Ishikawa (cell line): ENCODE data around the gene TMC5.

Experiments
- CEBPB ChIP-seq: IDR thresholded peaks from 2 replicates; pipeline ENCODE4 v1.6.1; 2012
- CREB1 ChIP-seq: IDR thresholded peaks from 2 replicates; pipeline ENCODE4 v1.6.1; 2012; ENCODE audit warnings: low read depth
- EGR1 ChIP-seq: IDR thresholded peaks from 2 replicates; pipeline ENCODE4 v1.6.1; 2012
- EP300 ChIP-seq: IDR thresholded peaks from 2 replicates; pipeline ENCODE4 v1.6.1; 2012; ENCODE audit warnings: borderline replicate concordance
- FOXM1 ChIP-seq: IDR thresholded peaks from 2 replicates; pipeline ENCODE4 v1.6.1; 2012; ENCODE audit warnings: low read depth, borderline replicate concordance
- MAX ChIP-seq: IDR thresholded peaks from 2 replicates; pipeline ENCODE4 v1.6.1; 2012
- NFIC ChIP-seq: IDR thresholded peaks from 2 replicates; pipeline ENCODE4 v1.6.1; 2012
- RAD21 ChIP-seq: IDR thresholded peaks from 2 replicates; pipeline ENCODE4 v1.6.1; 2012; ENCODE audit warnings: low read depth
- TAF1 ChIP-seq: IDR thresholded peaks from 2 replicates; pipeline ENCODE4 v1.6.1; 2012; ENCODE audit warnings: low read depth, mild to moderate bottlenecking
- TCF12 ChIP-seq: IDR thresholded peaks from 2 replicates; pipeline ENCODE4 v1.6.1; 2012; ENCODE audit warnings: low read depth
- TEAD4 ChIP-seq: IDR thresholded peaks from 2 replicates; pipeline ENCODE4 v1.6.1; 2012
- YY1 ChIP-seq: IDR thresholded peaks from 2 replicates; pipeline ENCODE4 v1.6.1; 2012; ENCODE audit warnings: low read depth
- ZBTB7A ChIP-seq: IDR thresholded peaks from 2 replicates; pipeline ENCODE4 v1.6.1; 2012; ENCODE audit warnings: low read depth
- TF ChIP-seq, protein P1 (sequence below): IDR thresholded peaks from 2 replicates; pipeline ENCODE4 v1.6.1; 2012
- TF ChIP-seq, protein P2 (sequence below): IDR thresholded peaks from 2 replicates; pipeline ENCODE4 v1.6.1; 2012; ENCODE audit warnings: low read depth, mild to moderate bottlenecking

The TMC5 gene

GRCh38 chr16:19522760-19523159, 105.1 kb downstream of the TMC5 start:
- TF ChIP-seq CREB1 (no peak), ZBTB7A (no peak), MAX (no peak), CEBPB (no peak), RAD21 (no peak), EP300 (no peak), TCF12 (no peak), YY1 (no peak), TEAD4 (no peak), EGR1 (no peak), NFIC (no peak), FOXM1 (no peak), TAF1 (no peak)
- TF ChIP-seq, protein P1, sequence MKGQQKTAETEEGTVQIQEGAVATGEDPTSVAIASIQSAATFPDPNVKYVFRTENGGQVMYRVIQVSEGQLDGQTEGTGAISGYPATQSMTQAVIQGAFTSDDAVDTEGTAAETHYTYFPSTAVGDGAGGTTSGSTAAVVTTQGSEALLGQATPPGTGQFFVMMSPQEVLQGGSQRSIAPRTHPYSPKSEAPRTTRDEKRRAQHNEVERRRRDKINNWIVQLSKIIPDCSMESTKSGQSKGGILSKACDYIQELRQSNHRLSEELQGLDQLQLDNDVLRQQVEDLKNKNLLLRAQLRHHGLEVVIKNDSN: no peak
- TF ChIP-seq, protein P2, sequence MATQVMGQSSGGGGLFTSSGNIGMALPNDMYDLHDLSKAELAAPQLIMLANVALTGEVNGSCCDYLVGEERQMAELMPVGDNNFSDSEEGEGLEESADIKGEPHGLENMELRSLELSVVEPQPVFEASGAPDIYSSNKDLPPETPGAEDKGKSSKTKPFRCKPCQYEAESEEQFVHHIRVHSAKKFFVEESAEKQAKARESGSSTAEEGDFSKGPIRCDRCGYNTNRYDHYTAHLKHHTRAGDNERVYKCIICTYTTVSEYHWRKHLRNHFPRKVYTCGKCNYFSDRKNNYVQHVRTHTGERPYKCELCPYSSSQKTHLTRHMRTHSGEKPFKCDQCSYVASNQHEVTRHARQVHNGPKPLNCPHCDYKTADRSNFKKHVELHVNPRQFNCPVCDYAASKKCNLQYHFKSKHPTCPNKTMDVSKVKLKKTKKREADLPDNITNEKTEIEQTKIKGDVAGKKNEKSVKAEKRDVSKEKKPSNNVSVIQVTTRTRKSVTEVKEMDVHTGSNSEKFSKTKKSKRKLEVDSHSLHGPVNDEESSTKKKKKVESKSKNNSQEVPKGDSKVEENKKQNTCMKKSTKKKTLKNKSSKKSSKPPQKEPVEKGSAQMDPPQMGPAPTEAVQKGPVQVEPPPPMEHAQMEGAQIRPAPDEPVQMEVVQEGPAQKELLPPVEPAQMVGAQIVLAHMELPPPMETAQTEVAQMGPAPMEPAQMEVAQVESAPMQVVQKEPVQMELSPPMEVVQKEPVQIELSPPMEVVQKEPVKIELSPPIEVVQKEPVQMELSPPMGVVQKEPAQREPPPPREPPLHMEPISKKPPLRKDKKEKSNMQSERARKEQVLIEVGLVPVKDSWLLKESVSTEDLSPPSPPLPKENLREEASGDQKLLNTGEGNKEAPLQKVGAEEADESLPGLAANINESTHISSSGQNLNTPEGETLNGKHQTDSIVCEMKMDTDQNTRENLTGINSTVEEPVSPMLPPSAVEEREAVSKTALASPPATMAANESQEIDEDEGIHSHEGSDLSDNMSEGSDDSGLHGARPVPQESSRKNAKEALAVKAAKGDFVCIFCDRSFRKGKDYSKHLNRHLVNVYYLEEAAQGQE: no peak

DNA sequence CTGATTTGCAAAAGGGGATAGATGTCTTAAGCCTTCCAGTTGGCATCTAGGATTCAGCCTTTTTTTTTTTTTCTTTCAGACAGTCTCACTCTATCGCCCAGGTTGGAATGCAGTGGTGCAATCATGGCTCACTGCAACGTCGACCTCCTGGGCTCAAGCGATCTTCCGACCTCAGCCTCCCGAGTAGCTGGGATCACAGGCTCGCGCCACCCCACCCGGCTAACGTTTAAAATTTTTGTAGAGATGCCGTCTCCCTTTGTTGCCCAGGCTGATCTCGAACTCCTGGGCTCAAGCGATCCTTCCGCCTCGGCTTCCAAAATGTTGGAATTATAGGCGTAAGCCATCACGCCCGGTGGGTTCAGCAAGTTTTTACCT, 105.5 kb downstream of the TMC5 start:
- TF ChIP-seq TAF1 (no peak), RAD21 (no peak), ZBTB7A (no peak), EGR1 (no peak), TCF12 (no peak)
- TF ChIP-seq, protein P1: no peak

DNA sequence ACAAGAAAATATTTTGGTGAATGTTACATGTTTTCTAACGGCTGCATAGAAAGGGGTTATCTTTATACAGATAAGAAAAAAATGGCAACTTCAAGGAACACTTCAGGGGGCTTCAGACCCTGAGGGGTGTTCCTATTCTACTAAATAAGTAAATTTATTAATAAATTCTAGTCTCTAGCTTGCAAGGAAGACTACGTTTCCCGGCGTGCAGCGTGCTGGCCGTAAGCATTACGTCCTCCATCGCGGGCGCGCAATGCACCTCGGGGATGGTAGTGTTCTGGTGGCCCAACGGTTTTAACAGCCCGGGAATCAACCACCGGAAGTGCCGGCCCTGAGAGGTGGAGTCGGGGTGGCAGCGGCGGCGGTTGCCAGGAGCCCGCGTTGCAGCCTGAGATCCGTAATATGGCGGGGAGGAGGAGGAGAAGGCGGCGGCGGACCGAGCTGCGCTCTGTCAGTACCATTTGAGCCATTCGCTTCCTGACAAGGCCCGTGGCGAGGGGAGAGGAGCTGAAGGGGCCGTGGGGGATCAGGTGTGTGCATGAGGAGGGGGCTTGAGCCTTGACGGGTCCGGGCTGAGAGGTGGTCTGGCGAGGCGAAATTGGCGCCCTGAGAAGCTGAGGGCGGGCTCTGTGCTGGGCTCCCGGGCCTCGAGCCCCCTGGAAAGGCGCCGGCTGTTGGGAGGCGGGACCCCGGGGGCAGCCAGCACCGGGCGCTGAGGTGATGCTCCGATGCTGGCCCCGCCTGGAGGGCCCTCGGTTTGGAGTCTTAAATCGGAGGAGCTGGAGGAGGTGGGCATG, 106.1 kb downstream of the TMC5 start, which contains the start of gene CCP110:
CCP110 (plus strand) TSS at position 384 of the 797 bp plus-strand sequence. CDS start 3,940 bp downstream, outside the sequence.
- TF ChIP-seq ZBTB7A (peak; percentile 22; the same call in 1 of the 2 replicates), MAX (no peak; the same call in 1 of the 2 replicates), RAD21 (no peak), EGR1 (no peak), EP300 (no peak), TCF12 (no peak), NFIC (no peak), CREB1 (peak; percentile 94), TAF1 (peak; percentile 76), TEAD4 (0 out of 2 replicates have a peak, but pooled peaks have one; percentile 6), FOXM1 (no peak), CEBPB (no peak), YY1 (peak; percentile 88)
- TF ChIP-seq, protein P1: 0 out of 2 replicates have a peak, but pooled peaks have one; percentile 15
- TF ChIP-seq, protein P2: no peak

- TF ChIP-seq EGR1: no peak
- no peak for TF ChIP-seq MAX
- TF ChIP-seq, protein P1: no peak
- TF ChIP-seq EP300: no peak
- no peak; the same call in 1 of the 2 replicates for TF ChIP-seq ZBTB7A
- no peak for TF ChIP-seq RAD21
- no peak for TF ChIP-seq NFIC
- no peak for TF ChIP-seq FOXM1
- TF ChIP-seq YY1: no peak
- TF ChIP-seq TAF1: no peak
Observed at GRCh38 chr16:19524356-19524615, 106.6 kb downstream of the TMC5 start.
